Neural cell (in vitro differentiated cells): ENCODE data around the gene ASPA.

ENCODE experiments used
- CTCF ChIP-seq: fragments of 450-650 bp; IDR thresholded peaks from 2 replicates; pipeline ENCODE4 v1.5.1; 2014; ENCODE audit warnings: antibody characterized with exemption, mild to moderate bottlenecking, moderate library complexity; ENCODE audit not compliant: poor library complexity, severe bottlenecking
- EP300 ChIP-seq: fragments of 450-650 bp; conservative IDR thresholded peaks from 2 replicates; pipeline ENCODE4 v1.6.1; 2014; ENCODE audit warnings: antibody characterized with exemption, mild to moderate bottlenecking, moderate library complexity; ENCODE audit not compliant: poor library complexity, severe bottlenecking
- EZH2 ChIP-seq: fragments of 200-600, 300-800 bp; shearing (Covaris generic), sonication (generic); IDR thresholded peaks from 2 replicates; pipeline ENCODE4 v1.6.1; 2014; ENCODE audit warnings: antibody characterized with exemption, low read length, borderline replicate concordance, mild to moderate bottlenecking; ENCODE audit not compliant: insufficient read depth, poor library complexity, severe bottlenecking
- MXI1 ChIP-seq: fragments of 450-650 bp; conservative IDR thresholded peaks from 2 replicates; pipeline ENCODE4 v1.6.1; 2014; ENCODE audit warnings: antibody characterized with exemption, mild to moderate bottlenecking; ENCODE audit not compliant: poor library complexity, severe bottlenecking
- POLR2AphosphoS5 ChIP-seq: IDR thresholded peaks from 2 replicates; pipeline ENCODE4 v1.6.1; 2012
- RAD21 ChIP-seq: fragments of 450-650 bp; conservative IDR thresholded peaks from 2 replicates; pipeline ENCODE4 v1.6.1; 2014; ENCODE audit warnings: antibody characterized with exemption, mild to moderate bottlenecking, moderate library complexity
- TAF1 ChIP-seq: IDR thresholded peaks from 2 replicates; pipeline ENCODE4 v1.6.1; 2012; ENCODE audit warnings: low read depth

GRCh38 chr17:3507869-3508268 lies 32.1 kb downstream of the ASPA start:
- TF ChIP-seq CTCF (no peak), EZH2 (no peak), EP300 (no peak), RAD21 (no peak), TAF1 (no peak), MXI1 (no peak), POLR2AphosphoS5 (no peak)
